Fibroblast of pulmonary artery (primary cell): Measurements from ENCODE around the gene PHOX2A.

Experiments
- DNase-seq: peaks from one replicate; pipeline ENCODE4 v3.0.0-alpha.2; 2010; ENCODE audit warnings: low read depth
- H3K4me3 ChIP-seq: replicated peaks from 2 replicates; pipeline ENCODE4 v1.5.1; 2011; ENCODE audit warnings: low read depth, mild to moderate bottlenecking, control low read depth, low read length, moderate library complexity
- TF ChIP-seq, protein P1 (sequence below): IDR thresholded peaks from 2 replicates; pipeline ENCODE4 v1.5.1; 2011; ENCODE audit warnings: mild to moderate bottlenecking, control low read depth, low read length, inconsistent platforms; ENCODE audit errors: missing control alignments

The PHOX2A gene

GRCh38 chr11:72234514-72234830, 9.5 kb downstream of the PHOX2A start:
- no peak overlapping the region for H3K4me3 ChIP-seq
- DNase-seq, result no peak
- TF ChIP-seq, protein P1, sequence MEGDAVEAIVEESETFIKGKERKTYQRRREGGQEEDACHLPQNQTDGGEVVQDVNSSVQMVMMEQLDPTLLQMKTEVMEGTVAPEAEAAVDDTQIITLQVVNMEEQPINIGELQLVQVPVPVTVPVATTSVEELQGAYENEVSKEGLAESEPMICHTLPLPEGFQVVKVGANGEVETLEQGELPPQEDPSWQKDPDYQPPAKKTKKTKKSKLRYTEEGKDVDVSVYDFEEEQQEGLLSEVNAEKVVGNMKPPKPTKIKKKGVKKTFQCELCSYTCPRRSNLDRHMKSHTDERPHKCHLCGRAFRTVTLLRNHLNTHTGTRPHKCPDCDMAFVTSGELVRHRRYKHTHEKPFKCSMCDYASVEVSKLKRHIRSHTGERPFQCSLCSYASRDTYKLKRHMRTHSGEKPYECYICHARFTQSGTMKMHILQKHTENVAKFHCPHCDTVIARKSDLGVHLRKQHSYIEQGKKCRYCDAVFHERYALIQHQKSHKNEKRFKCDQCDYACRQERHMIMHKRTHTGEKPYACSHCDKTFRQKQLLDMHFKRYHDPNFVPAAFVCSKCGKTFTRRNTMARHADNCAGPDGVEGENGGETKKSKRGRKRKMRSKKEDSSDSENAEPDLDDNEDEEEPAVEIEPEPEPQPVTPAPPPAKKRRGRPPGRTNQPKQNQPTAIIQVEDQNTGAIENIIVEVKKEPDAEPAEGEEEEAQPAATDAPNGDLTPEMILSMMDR, result no peak

- no peak overlapping the region for H3K4me3 ChIP-seq
- no peak for DNase-seq
- TF ChIP-seq, protein P1, result no peak
Measured at GRCh38 chr11:72233773-72234513, 10.0 kb downstream of the PHOX2A start.

DNA sequence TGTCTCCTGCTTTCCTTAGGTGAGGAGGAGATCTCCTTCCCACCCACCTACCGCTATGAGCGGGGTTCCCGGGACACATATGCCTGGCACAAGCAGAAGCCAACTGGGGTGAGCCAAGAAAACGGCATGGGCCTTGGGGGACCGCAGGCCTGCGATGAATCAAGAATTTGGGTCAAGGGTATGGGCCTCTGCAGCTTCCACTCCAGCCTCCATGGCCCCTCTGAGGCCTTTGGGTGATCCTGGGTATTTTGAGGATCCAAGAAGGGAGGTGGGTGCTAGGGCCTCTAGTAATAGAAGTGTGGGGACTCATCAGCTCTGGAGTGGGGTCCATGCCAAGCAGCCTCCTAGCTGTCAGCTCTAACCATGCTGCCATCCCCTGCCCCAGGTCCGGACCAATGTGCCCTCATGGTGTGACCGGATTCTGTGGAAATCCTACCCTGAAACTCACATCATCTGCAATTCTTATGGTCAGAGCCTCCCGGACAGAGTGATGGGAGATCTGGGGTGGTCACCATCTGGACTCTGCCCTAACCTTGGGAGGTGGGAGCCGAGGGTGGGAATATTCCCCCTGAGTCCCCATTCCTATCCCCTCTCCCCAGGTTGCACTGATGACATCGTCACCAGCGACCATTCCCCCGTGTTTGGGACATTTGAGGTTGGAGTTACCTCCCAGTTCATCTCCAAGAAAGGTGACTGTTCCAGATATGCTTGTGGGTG, 10.8 kb downstream of the PHOX2A start:
- TF ChIP-seq, protein P1, result no peak
- DNase-seq, result no peak
- H3K4me3 ChIP-seq, result no peak overlapping the region

- no peak overlapping the region for H3K4me3 ChIP-seq
- no peak for DNase-seq
- TF ChIP-seq, protein P1, result no peak
Measured at GRCh38 chr11:72232260-72233055, 11.5 kb downstream of the PHOX2A start.

- DNase-seq, result no peak
- TF ChIP-seq, protein P1, result no peak
- no peak overlapping the region for H3K4me3 ChIP-seq
Measured at GRCh38 chr11:72231396-72232259, 12.3 kb downstream of the PHOX2A start.

DNA sequence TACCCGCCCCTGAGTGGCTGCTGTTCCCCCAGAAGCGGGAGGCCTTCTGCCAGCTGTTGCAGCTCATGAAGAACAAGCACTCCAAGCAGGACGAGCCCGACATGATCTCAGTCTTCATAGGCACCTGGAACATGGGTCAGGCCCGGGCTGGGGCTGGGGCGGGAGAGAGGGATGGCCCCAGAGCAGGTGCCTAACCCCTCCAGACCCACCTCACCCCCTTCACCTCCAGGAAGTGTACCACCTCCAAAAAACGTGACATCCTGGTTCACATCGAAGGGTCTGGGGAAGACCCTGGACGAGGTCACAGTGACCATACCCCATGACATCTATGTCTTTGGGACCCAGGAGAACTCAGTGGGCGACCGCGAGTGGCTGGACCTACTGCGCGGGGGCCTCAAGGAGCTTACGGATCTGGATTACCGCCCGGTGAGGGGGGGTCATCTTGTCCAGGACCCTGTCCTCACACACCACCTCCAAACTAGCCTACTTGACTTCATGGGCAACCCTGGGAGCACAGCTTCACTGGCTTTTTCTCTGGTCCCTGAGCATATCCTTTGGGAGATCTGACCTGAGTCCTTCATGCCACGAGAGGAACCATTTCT, 13.1 kb downstream of the PHOX2A start:
- TF ChIP-seq, protein P1, result no peak
- no peak for DNase-seq
- H3K4me3 ChIP-seq, result no peak overlapping the region
